ENCODE results near the gene LHPP. TPM values are rescaled to one million over a fixed set of nuclear protein-coding genes. Genes with fewer than 3 reads are reported as not detected.

Gene LHPP
- total and polyA plus RNA-seq, 9 donors = 4.3 to 19.9 (median 12.6) TPM

DNA sequence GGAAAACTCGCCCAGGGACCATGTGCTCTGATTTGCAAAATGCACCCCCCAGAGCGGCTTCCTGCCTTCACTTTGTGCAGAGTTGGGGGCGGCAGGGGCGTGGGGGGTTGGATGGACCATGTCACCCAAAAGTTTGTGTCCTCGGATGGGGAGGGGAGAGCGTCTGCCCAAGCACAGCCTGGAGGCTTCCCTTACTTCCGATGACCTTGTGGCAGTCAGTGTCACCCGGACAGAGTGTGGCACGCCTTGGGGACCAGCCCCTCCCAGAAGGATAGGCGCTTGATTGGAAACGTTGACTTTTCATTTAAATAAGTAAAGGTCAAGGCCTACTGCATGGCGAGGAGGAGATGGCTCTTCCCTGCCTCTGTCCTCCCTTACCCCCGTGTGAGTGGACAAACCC, 71.6 kb downstream of the LHPP start:
- H3K4me3 ChIP-seq = no peak overlapping the region
- intact Hi-C loops (cut with DNase I) = loop anchor here in 3 of 4 donors (5.0 to 10.0 kb wide), 6 partner anchors 92 to 532 kb away; partner anchors contain the start of gene FAM53B (in 1 of the 3)
- TF ChIP-seq, protein P1, sequence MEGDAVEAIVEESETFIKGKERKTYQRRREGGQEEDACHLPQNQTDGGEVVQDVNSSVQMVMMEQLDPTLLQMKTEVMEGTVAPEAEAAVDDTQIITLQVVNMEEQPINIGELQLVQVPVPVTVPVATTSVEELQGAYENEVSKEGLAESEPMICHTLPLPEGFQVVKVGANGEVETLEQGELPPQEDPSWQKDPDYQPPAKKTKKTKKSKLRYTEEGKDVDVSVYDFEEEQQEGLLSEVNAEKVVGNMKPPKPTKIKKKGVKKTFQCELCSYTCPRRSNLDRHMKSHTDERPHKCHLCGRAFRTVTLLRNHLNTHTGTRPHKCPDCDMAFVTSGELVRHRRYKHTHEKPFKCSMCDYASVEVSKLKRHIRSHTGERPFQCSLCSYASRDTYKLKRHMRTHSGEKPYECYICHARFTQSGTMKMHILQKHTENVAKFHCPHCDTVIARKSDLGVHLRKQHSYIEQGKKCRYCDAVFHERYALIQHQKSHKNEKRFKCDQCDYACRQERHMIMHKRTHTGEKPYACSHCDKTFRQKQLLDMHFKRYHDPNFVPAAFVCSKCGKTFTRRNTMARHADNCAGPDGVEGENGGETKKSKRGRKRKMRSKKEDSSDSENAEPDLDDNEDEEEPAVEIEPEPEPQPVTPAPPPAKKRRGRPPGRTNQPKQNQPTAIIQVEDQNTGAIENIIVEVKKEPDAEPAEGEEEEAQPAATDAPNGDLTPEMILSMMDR (IDR thresholded peaks at IDR 0.05) = no peak
- TF ChIP-seq EP300 (IDR thresholded peaks at IDR 0.05) = no peak
- no peak for TF ChIP-seq POLR2A (IDR thresholded peaks at IDR 0.05)
- DNase-seq = no peak
- H3K4me1 ChIP-seq (ENCODE audit: insufficient read depth) = peaks cover 15% of the 10 kb centered on the region
- H3K27me3 ChIP-seq = no peaks in the 10 kb centered on the region
- 84 to 87% (median 84%) methylated on average over 13 of the region's 13 CpGs for WGBS, 3 donors
- H3K9me3 ChIP-seq = no peaks in the 10 kb centered on the region
- H3K27ac ChIP-seq = no peak overlapping the region
- H3K36me3 ChIP-seq = no peaks in the 10 kb centered on the region

DNA sequence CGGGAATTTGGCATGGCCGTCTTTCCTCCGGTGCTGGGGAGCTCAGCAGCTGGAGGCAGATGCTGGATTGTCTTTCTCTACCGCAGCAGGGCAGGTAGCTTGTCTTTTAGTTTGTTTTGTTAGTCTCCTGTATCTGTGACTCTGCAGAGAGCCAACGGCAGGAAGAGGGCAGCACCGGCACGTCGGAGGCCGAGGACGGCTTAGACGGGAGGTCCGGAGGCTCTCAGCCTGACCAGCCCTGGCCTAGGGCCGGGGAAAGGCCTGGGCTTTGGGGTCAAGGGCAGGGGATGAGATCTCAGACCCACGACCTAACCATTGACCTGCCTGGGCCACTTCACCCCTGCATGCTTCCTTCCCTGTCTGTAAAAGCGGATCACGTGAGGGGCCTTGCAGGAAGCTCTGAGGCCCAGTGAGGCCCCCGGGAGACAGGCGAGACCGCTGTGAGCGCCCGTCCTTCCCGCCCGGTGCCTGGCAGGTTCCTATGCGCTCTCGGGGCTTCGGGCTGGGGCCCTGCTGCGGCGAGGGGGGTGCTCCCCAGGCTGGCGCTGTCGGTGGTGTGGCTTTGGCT, 72.7 kb downstream of the LHPP start:
- TF ChIP-seq, protein P1 (IDR thresholded peaks at IDR 0.05) = peak; percentile 19 to 60 (median 36)
- no peak for TF ChIP-seq POLR2A (IDR thresholded peaks at IDR 0.05)
- TF ChIP-seq EP300 (IDR thresholded peaks at IDR 0.05) = no peak
- intact Hi-C loops (cut with DNase I) = loop anchor here in 3 of 4 donors (5.0 to 10.0 kb wide), 6 partner anchors 90 to 530 kb away; partner anchors contain the start of gene FAM53B (in 1 of the 3)
- Histone ChIP-seq H3K27me3 (no peaks in the 10 kb centered on the region), H3K9me3 (no peaks in the 10 kb centered on the region), H3K4me3 (no peak overlapping the region), H3K36me3 (no peaks in the 10 kb centered on the region), H3K4me1 (ENCODE audit: insufficient read depth) (peaks cover 23% of the 10 kb centered on the region), H3K27ac (no peak overlapping the region)
- WGBS, 3 donors = 51 to 57% (median 51%) methylated on average over 30 of the region's 30 CpGs
- DNase-seq = peak; percentile 66 to 77 (median 69)

DNA sequence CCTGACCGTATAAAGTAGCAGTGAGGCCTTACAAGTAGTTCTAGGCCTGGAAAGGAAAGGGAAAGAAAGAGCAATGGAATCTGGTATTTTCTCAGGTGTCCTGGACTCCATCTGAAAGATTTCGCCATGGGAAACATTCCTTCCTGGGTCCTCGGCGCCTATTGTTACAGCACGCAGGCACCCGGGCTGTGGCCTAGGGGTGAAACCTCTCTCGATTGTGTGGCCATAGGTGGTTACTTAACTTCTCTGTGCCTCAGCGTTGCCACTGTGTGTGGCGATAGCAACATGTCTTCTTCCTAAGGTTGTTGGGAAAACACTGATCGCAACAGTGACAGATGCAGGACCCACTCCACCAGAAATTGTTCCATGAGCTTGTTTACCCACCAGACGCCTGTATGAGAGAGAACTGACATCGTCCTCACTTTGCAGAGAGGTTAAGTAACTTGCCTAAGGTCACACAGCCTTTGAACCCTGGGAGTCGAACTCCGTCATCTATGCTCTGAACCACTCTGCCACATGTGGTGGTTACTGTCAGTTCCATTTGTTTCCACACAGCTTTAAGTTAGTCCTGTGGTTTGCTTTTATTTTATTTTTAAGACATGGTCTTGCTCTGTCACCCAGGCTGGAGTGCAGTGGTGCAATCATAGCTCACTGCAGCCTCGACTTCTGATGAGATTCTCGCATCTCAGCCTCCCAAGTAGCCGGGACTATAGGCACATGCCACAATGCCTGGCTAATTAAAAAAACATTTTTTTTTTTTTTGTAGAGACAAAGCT, 73.4 kb downstream of the LHPP start:
- Histone ChIP-seq H3K36me3 (no peaks in the 10 kb centered on the region), H3K9me3 (no peaks in the 10 kb centered on the region), H3K4me3 (no peak overlapping the region), H3K27me3 (no peaks in the 10 kb centered on the region), H3K4me1 (ENCODE audit: insufficient read depth) (peaks cover 24% of the 10 kb centered on the region), H3K27ac (no peak overlapping the region)
- WGBS, 3 donors = 92 to 93% (median 92%) methylated on average over 17 of the region's 17 CpGs
- TF ChIP-seq EP300 (IDR thresholded peaks at IDR 0.05) (no peak), POLR2A (IDR thresholded peaks at IDR 0.05) (no peak)
- TF ChIP-seq, protein P1 (IDR thresholded peaks at IDR 0.05) = no peak
- DNase-seq = no peak
- intact Hi-C loops (cut with DNase I) = loop anchor here (5.0 to 10.0 kb wide), 6 partner anchors 90 to 530 kb away; partner anchors contain the start of gene FAM53B (in 2 of the 4)

DNA sequence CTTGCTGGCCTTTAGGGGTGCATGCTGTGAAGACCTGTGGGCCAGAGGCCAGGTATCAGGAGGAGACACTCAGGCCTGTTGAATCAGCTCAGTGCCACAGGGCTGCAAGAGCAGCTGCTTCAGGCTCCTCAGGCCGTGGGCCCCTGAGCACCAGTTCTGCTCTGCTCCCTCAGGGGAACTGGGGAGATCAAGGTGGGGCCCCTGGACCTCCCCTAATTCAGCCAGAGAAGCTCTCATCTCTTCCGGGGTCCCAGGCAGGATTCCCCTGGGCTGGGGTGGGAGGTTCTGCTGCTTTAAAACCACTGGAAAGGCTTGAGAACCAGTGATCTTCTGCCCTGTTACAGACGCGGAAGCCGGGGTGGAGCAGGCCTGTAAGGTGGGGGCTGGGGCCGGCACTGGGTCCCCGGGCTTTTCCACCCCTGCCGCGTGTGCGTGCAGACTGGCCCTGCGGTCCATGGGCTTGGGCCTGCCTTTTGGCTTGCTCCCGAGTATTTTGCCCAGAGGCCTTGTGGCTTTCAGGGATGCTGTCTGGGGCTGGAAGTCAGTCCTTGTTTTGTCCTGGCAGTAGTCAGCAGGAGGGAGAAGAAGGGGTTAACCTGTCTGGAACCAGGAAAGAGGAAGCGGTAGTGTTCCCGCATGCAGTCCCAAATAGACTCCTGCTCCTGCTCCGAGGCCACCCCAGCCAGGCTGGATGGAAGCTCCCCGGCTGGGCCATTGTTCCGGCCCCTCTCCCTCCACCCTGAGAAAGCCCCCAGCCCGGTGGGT, 74.3 kb downstream of the LHPP start:
- intact Hi-C loops (cut with DNase I) = loop anchor here in 3 of 4 donors (5.0 to 10.0 kb wide), 5 partner anchors 89 to 529 kb away; partner anchors contain the start of gene FAM53B (in 1 of the 3)
- WGBS, 3 donors = 52 to 64% (median 55%) methylated on average over 16 to 18 of the region's 18 CpGs
- no peak overlapping the region for H3K4me3 ChIP-seq
- peak in 2 of 5 donors; percentile 30 to 45 for DNase-seq
- no peaks in the 10 kb centered on the region for H3K9me3 ChIP-seq
- no peaks in the 10 kb centered on the region for H3K27me3 ChIP-seq
- peaks cover 22% of the 10 kb centered on the region for H3K4me1 ChIP-seq (ENCODE audit: insufficient read depth)
- no peaks in the 10 kb centered on the region for H3K36me3 ChIP-seq
- no peak overlapping the region for H3K27ac ChIP-seq
- TF ChIP-seq EP300 (IDR thresholded peaks at IDR 0.05) (no peak), POLR2A (IDR thresholded peaks at IDR 0.05) (no peak)
- TF ChIP-seq, protein P1 (IDR thresholded peaks at IDR 0.05) = no peak
